Fibroblast of pulmonary artery (primary cell): Measurements from ENCODE around the gene DCUN1D3.
A peak's percentile ranks its signal among the peaks of the same experiment; 100 is the strongest.

Experiments
- DNase-seq: peaks from one replicate; pipeline ENCODE4 v3.0.0-alpha.2; 2010; ENCODE audit warnings: low read depth
- H3K4me3 ChIP-seq: replicated peaks from 2 replicates; pipeline ENCODE4 v1.5.1; 2011; ENCODE audit warnings: low read depth, mild to moderate bottlenecking, control low read depth, low read length, moderate library complexity
- TF ChIP-seq, protein P1 (sequence below): IDR thresholded peaks from 2 replicates; pipeline ENCODE4 v1.5.1; 2011; ENCODE audit warnings: mild to moderate bottlenecking, control low read depth, low read length, inconsistent platforms; ENCODE audit errors: missing control alignments

The DCUN1D3 gene

DNA sequence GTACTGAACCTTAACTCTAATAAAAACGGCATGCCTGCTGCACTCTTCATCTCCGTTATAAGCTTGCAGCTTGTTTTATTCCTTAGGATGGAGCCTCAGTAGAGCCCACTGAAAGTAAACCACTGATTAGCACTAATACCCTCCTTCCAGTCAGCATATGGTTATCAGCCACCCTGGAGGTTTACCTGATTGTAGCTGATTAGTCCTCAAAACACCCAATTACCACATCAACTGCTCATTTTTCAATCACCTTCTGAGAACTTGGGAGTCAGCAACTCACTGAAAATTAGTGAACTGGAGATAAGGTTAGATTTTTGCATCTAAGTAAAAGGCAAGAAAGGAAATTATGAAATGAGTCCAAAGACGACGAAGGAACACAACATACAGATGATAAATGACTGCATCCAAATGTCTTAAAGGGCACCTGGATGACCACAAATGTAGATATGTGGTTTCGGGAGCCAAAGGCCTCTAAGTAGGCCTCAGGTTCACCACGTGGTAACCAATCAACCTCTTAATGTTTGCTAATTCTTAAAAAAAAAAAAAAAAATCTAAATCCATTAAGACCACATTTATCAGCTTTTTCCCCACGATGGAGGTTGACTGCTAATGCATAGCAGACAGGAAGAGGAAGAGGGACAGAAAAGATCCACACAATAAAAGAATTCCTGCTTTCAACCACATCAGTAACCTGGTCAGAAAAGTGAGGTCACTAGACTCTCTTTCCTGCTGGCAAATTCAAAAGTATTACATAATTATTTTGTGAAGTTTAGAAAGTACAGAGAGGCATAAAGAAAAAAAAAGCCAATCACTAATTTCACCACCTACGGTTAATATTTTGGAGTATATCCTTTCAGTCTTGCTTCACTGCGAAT is 28.0 kb downstream of the DCUN1D3 start:
- DNase-seq, result no peak
- no peak overlapping the region for H3K4me3 ChIP-seq
- TF ChIP-seq, protein P1, sequence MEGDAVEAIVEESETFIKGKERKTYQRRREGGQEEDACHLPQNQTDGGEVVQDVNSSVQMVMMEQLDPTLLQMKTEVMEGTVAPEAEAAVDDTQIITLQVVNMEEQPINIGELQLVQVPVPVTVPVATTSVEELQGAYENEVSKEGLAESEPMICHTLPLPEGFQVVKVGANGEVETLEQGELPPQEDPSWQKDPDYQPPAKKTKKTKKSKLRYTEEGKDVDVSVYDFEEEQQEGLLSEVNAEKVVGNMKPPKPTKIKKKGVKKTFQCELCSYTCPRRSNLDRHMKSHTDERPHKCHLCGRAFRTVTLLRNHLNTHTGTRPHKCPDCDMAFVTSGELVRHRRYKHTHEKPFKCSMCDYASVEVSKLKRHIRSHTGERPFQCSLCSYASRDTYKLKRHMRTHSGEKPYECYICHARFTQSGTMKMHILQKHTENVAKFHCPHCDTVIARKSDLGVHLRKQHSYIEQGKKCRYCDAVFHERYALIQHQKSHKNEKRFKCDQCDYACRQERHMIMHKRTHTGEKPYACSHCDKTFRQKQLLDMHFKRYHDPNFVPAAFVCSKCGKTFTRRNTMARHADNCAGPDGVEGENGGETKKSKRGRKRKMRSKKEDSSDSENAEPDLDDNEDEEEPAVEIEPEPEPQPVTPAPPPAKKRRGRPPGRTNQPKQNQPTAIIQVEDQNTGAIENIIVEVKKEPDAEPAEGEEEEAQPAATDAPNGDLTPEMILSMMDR, result no peak

GRCh38 chr16:20871258-20871657 is 28.9 kb downstream of the DCUN1D3 start:
- H3K4me3 ChIP-seq, result no peak overlapping the region
- no peak for DNase-seq
- TF ChIP-seq, protein P1, result no peak

- TF ChIP-seq, protein P1, result no peak
- H3K4me3 ChIP-seq, result no peak overlapping the region
- no peak for DNase-seq
Observed at GRCh38 chr16:20870122-20870820, 29.9 kb downstream of the DCUN1D3 start.

GRCh38 chr16:20868890-20869289 is 31.3 kb downstream of the DCUN1D3 start:
- H3K4me3 ChIP-seq, result no peak overlapping the region
- peak; percentile 71 for DNase-seq
- TF ChIP-seq, protein P1, result no peak

DNA sequence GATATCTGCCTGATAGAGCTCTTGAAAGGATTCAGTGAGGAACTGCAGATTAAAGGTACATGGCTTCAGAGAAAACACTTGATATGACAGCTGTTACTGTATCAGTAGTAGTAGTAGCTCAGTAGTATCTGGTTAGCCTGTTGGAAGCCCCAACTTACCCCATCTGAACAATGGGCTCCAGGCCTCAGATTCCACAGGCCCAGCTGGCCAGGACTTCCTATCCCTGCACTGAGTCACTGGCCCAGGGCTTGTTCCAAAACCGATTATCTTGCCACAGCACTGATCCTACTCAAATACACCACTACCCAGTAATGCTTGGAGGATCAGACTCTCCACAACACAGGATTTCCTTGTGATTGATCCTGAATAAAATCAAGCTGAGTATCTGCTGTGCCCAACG is 32.6 kb downstream of the DCUN1D3 start:
- DNase-seq, result peak; percentile 43
- H3K4me3 ChIP-seq, result no peak overlapping the region
- TF ChIP-seq, protein P1, result no peak

GRCh38 chr16:20866801-20867200 is 33.4 kb downstream of the DCUN1D3 start:
- DNase-seq, result no peak
- no peak overlapping the region for H3K4me3 ChIP-seq
- TF ChIP-seq, protein P1, result no peak
